Hippocampal formation (tissue), 2 donors: ENCODE data around the gene SYN1.

Experiments
- DNase-seq, 2 donors: peaks; one replicate each; lab custom pipeline; 2025; lab: John Stamatoyannopoulos, UW

Gene SYN1

GRCh38 chrX:47573341-47574075 lies 46.1 kb downstream of the SYN1 start:
- DNase-seq = peak in 1 of 2 donors; percentile 12

GRCh38 chrX:47572773-47573340 lies 46.8 kb downstream of the SYN1 start:
- no peak for DNase-seq

GRCh38 chrX:47571896-47572295 lies 47.8 kb downstream of the SYN1 start:
- no peak for DNase-seq

- no peak for DNase-seq
These were observed 48.4 kb downstream of the SYN1 start for GRCh38 chrX:47571215-47571614.

- DNase-seq = no peak
These were observed 48.9 kb downstream of the SYN1 start for GRCh38 chrX:47570794-47571193.

GRCh38 chrX:47568656-47569295 lies 50.9 kb downstream of the SYN1 start:
- no peak for DNase-seq

GRCh38 chrX:47566841-47567240 lies 52.8 kb downstream of the SYN1 start:
- DNase-seq = no peak

- DNase-seq = no peak
These were observed 55.1 kb downstream of the SYN1 start for GRCh38 chrX:47564438-47565085.

- no peak for DNase-seq
These were observed 55.8 kb downstream of the SYN1 start for GRCh38 chrX:47563801-47564315.

- DNase-seq = no peak
These were observed 56.9 kb downstream of the SYN1 start for GRCh38 chrX:47562615-47563243.

- DNase-seq = no peak
These were observed 58.0 kb downstream of the SYN1 start for GRCh38 chrX:47561659-47562151.

- DNase-seq = peak; percentile 89 to 95
These were observed 58.6 kb downstream of the SYN1 start, which contains the start of gene ARAF for GRCh38 chrX:47560934-47561658. TSS of gene ARAF (plus strand) at chrX:47561205. CDS start at chrX:47562968, 1,763 bp downstream.

GRCh38 chrX:47560179-47560933 lies 59.3 kb downstream of the SYN1 start:
- DNase-seq = no peak

- DNase-seq = no peak
These were observed 61.2 kb downstream of the SYN1 start for GRCh38 chrX:47558436-47558835.

GRCh38 chrX:47556045-47556623 lies 63.5 kb downstream of the SYN1 start:
- DNase-seq = peak; percentile 87

- DNase-seq = no peak
These were observed 76.2 kb downstream of the SYN1 start for GRCh38 chrX:47543496-47543895.

- DNase-seq = peak; percentile 69 to 90
These were observed 78.7 kb downstream of the SYN1 start for GRCh38 chrX:47540754-47541538.

GRCh38 chrX:47539860-47540259 lies 79.8 kb downstream of the SYN1 start:
- DNase-seq = no peak

GRCh38 chrX:47530049-47530448 lies 89.6 kb downstream of the SYN1 start:
- no peak for DNase-seq
